GM19324 (cell line): ENCODE data around the gene RPRML.
"Not testable (repeated sequence)": the region's sequence is repeated elsewhere in the genome, so short reads cannot be mapped to it uniquely, and the experiment has no call there.

ENCODE experiments used
- ATAC-seq: cut with Tn5 transposase; IDR thresholded peaks from one replicate; pipeline ENCODE4 v1.9.1; 2021; ENCODE audit warnings: mild to moderate bottlenecking, moderate library complexity; ENCODE audit not compliant: unreplicated experiment, low FRiP score

Gene RPRML

GRCh38 chr17:46979147-46979863, at the start of gene RPRML:
TSS of gene RPRML (minus strand) at chr17:46979253. CDS start at chr17:46979007, 246 bp downstream.
- no peak for ATAC-seq

GRCh38 chr17:47016966-47017365, 37.9 kb upstream of the RPRML start:
- not testable (repeated sequence) for ATAC-seq

- ATAC-seq = no peak
Measured at GRCh38 chr17:47013341-47013740, 34.3 kb upstream of the RPRML start.

DNA sequence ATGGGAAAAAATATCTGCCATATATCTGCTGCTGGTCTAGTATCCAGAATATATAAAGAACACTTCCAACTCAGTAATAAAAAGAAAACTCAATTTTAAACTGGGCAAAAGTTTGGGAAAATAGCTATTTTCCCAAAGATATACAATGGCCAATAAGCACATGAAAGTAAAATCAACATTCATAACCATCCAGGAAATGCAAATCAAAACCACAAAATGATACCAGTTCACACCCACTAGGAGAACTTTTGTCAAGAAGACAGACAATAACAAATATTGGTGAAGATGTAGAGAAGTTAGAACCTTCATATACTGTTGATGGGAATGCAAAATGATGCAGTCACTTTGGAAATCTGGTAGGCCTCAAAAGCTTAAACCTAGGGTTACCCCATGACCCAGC, 33.4 kb upstream of the RPRML start:
- no peak for ATAC-seq

DNA sequence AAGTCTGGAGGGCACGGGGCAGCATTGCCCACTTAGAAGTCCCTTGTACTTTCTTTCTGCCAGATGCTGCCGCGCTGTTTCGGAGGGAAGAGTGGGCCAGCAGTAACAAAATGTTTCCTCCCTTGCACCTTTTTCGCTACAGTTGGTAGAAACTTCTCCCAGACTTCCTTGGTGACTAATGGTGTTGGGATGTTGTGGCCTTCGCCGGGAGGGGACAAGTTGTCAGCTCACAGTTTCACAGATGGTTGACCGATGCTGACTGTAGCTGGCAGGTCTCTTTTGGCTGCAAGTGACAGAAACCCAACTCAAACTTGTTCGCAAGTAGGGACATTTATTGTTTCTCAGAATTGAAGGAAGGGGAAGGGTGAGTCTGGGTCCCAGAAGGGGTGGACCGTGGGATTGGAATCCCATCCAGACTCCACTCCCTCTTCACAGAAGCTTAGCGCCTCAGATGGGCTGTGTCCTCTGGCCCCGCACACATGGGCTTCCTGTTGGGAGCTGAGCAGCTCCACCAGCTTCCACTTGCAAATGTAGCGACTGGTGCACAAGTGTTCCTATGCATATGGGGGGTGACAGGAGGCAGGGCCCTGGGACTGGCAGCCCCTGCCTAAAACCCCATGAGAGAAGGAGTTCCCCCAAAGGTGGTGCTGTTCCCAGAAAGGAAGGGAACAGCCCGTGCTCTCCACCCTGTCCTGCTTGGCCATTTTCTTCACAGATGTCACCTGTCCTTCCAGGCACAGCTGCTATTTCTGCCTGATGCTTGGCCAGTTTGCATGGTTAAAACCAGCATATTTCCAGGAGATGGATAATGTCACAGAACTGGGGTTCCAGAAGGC, 30.9 kb upstream of the RPRML start:
- no peak for ATAC-seq

DNA sequence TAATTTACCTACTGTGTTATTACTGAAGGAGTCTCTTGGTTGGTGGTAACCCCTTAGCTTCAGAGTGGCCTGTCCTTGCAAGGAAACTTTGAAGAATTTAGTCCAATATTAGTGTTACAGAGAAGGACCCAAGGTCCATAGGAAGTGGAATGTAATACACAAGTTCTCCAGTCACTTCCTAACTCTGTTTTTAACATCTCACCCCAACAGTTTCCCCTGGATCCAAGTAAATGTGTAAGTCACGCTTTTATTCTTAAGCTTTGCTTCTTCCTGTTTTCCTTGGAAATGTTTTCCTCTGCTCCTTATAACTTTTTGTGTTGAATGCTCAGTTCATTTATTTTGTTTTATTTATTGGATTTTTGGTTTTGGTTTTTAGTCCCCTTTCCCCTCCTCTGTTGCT, 25.9 kb upstream of the RPRML start:
- no peak for ATAC-seq

- not testable (repeated sequence) for ATAC-seq
Measured at GRCh38 chr17:47003864-47004263, 24.8 kb upstream of the RPRML start.

- ATAC-seq = no peak
Measured at GRCh38 chr17:46995841-46996571, 17.0 kb upstream of the RPRML start.

DNA sequence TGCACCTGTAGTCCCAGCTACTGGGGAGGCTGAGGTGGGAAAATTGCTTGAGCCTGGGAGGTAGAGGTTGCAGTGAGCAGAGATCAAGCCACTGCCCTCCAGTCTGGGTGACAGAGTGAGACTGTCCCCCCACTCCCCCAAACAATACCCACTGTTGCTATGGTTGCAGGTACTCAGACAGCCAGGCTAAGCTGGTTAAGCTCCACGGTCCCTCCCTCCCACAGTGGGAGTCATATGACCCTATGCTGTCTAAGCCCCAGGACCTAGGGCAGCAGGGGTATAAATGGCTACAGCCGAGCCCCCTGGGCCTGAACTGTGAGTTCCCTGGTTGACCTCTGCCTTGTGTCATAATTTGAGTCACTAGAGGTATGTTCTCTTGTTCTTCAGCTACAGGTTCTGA, 15.9 kb upstream of the RPRML start:
- no peak for ATAC-seq

- ATAC-seq = no peak
Measured at GRCh38 chr17:46991617-46992016, 12.6 kb upstream of the RPRML start.

DNA sequence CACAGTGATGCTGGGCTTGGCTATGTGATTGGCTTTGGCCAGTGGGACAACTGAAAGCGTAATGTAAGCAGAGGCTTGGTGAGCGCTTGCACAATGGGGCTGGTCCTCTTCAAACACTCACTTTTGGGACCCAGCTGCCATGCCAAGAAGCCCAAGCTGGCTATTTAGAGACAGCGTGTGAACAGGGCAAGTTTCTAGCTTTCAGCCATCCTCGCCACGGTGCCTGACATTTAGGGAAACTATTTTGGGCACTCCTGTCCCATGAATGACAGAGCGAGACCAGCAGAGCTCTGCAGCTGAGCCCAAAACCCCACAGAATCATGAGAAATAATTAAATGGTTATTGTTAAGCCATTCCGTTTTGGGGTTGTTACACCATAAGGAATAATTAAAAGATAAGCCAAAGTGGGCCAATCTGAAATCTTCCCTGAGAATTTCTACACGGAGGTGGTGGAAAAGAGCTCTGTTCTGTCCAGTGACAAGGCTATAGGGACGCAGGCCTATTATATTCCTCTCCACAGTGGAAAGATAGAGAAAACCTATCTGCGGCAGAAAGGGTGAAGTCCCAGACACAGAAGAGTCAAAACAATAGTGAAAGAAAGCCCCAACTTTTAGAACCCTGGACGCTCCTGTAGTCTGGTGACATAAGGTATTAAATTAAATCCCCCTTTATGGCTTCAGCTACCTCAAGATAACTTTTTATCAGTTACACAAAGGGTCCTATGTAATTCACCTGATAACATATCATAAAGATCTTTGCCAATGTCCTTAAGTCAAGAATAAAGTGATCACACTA, 10.8 kb upstream of the RPRML start:
- no peak for ATAC-seq

GRCh38 chr17:46987927-46988326, 8.9 kb upstream of the RPRML start:
- not testable (repeated sequence) for ATAC-seq

GRCh38 chr17:46986366-46986765, 7.3 kb upstream of the RPRML start:
- no peak for ATAC-seq

GRCh38 chr17:46984892-46985291, 5.8 kb upstream of the RPRML start:
- no peak for ATAC-seq

GRCh38 chr17:46984341-46984740, 5.3 kb upstream of the RPRML start:
- no peak for ATAC-seq

GRCh38 chr17:46983782-46984181, 4.7 kb upstream of the RPRML start:
- ATAC-seq = no peak

- ATAC-seq = no peak
Measured at GRCh38 chr17:46982577-46982976, 3.5 kb upstream of the RPRML start.

- no peak for ATAC-seq
Measured at GRCh38 chr17:46978489-46979146, 435 bp downstream of the RPRML start.

- no peak for ATAC-seq
Measured at GRCh38 chr17:46977750-46978488, 1.1 kb downstream of the RPRML start.
